Measurements from ENCODE around the gene NHSL2.
A peak's percentile ranks its signal among the peaks of the same experiment; 100 is the strongest.

The NHSL2 gene

DNA sequence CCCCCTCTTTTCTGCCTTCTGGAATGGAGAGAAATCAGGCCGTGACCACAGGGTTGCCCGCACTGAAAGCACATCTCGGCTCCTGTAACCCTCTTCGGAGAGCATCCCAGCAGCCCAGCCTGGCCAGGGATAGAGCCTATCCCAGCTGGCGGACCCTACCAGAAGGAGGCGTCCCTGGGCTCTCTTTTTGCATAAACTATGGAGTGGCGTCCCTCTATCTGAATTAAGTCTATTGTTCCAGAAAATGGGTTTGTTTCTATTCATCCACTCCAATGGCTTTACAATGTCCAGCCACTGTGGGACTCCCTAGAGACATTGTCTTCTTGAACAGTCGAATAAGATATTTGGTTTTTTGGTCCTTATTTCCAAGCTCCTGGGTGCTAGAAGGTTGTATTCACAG lies 689 bp upstream of the NHSL2 start:
- peak overlapping the region in 1 of 2 experiments; percentile 28 for H3K18ac ChIP-seq (ENCODE audit: low read depth in 1 of 2, low read length in 2 of 2)
- no peak overlapping the region for H2BK120ac ChIP-seq (ENCODE audit: low read depth, low read length)
- no peak overlapping the region for H3K23ac ChIP-seq (ENCODE audit: low read length in 2 of 2)
- peaks cover 4% of the 10 kb centered on the region for H3K4me1 ChIP-seq (ENCODE audit: control insufficient read depth, insufficient read depth, low read depth, low read length)
- H4K91ac ChIP-seq (ENCODE audit: low read length): no peak overlapping the region
- 5% methylated on average over 8 of the region's 8 CpGs for WGBS
- no peak overlapping the region for H2BK15ac ChIP-seq (ENCODE audit: low read depth, poor library complexity, severe bottlenecking)
- no peak overlapping the region for H3K27ac ChIP-seq (ENCODE audit: low read length, poor library complexity, severe bottlenecking)
- H3K36me3 ChIP-seq (ENCODE audit: control insufficient read depth in 1 of 2, insufficient read depth in 2 of 2, low read depth in 1 of 2, low read length in 2 of 2): no peaks in the 10 kb centered on the region
- H2BK5ac ChIP-seq (ENCODE audit: low read depth, low read length, poor library complexity, severe bottlenecking): no peak overlapping the region
- H3K9me3 ChIP-seq (ENCODE audit: control insufficient read depth, low read length): no peaks in the 10 kb centered on the region
- peak overlapping the region; percentile 72 for H3K9ac ChIP-seq (ENCODE audit: low read length)
- H3K4me3 ChIP-seq (ENCODE audit: insufficient read depth in 1 of 2, low read depth in 1 of 2, low read length in 2 of 2): peak overlapping the region in 1 of 2 experiments; percentile 71
- peaks cover 0 to 60% of the 10 kb centered on the region in 2 experiments for H3K27me3 ChIP-seq (ENCODE audit: control insufficient read depth in 1 of 2, insufficient read depth in 1 of 2, low read length in 2 of 2)
- H3K4me2 ChIP-seq (ENCODE audit: low read length, poor library complexity, severe bottlenecking): peak overlapping the region; percentile 84
- H2AFZ ChIP-seq (ENCODE audit: low read depth, low read length): no peak overlapping the region
- no peak overlapping the region for H3K4ac ChIP-seq (ENCODE audit: low read depth in 1 of 2, low read length in 2 of 2)
- H4K8ac ChIP-seq (ENCODE audit: low read length): no peak overlapping the region
- no peak overlapping the region for H2BK12ac ChIP-seq (ENCODE audit: low read length in 2 of 2)
- no peak overlapping the region for H2AK5ac ChIP-seq (ENCODE audit: low read length, severe bottlenecking)
- H3K14ac ChIP-seq (ENCODE audit: low read length in 2 of 2): no peak overlapping the region
- H3K79me1 ChIP-seq (replicated peaks; ENCODE audit: low read length, poor library complexity, severe bottlenecking): no peaks in the 10 kb centered on the region
- peak; percentile 42 for DNase-seq

GRCh38 chrX:71910986-71911730 lies 513 bp downstream of the NHSL2 start:
- 1% methylated on average over 17 of the region's 85 CpGs for WGBS
- peak; percentile 35 for DNase-seq
- Histone ChIP-seq H3K9ac (ENCODE audit: low read length) (peak overlapping the region; percentile 72), H3K79me1 (replicated peaks; ENCODE audit: low read length, poor library complexity, severe bottlenecking) (no peaks in the 10 kb centered on the region), H2BK12ac (ENCODE audit: low read length in 2 of 2) (peak overlapping the region in 1 of 2 experiments; percentile 78), H3K18ac (ENCODE audit: low read depth in 1 of 2, low read length in 2 of 2) (peak overlapping the region in 1 of 2 experiments; percentile 94), H3K9me3 (ENCODE audit: control insufficient read depth, low read length) (no peaks in the 10 kb centered on the region), H2AFZ (ENCODE audit: low read depth, low read length) (peak overlapping the region; percentile 82), H4K8ac (ENCODE audit: low read length) (no peak overlapping the region), H2AK5ac (ENCODE audit: low read length, severe bottlenecking) (no peak overlapping the region), H3K14ac (ENCODE audit: low read length in 2 of 2) (peak overlapping the region in 1 of 2 experiments; percentile 71), H3K27me3 (ENCODE audit: control insufficient read depth in 1 of 2, insufficient read depth in 1 of 2, low read length in 2 of 2) (peaks cover 0 to 51% of the 10 kb centered on the region in 2 experiments), H3K27ac (ENCODE audit: low read length, poor library complexity, severe bottlenecking) (no peak overlapping the region), H3K4me3 (ENCODE audit: insufficient read depth in 1 of 2, low read depth in 1 of 2, low read length in 2 of 2) (peak overlapping the region; percentile 70 to 71), H4K91ac (ENCODE audit: low read length) (no peak overlapping the region), H2BK120ac (ENCODE audit: low read depth, low read length) (no peak overlapping the region), H2BK15ac (ENCODE audit: low read depth, poor library complexity, severe bottlenecking) (peak overlapping the region; percentile 98), H3K36me3 (ENCODE audit: control insufficient read depth in 1 of 2, insufficient read depth in 2 of 2, low read depth in 1 of 2, low read length in 2 of 2) (no peaks in the 10 kb centered on the region), H3K23ac (ENCODE audit: low read length in 2 of 2) (peak overlapping the region in 1 of 2 experiments; percentile 69), H3K4ac (ENCODE audit: low read depth in 1 of 2, low read length in 2 of 2) (peak overlapping the region in 1 of 2 experiments; percentile 16), H3K4me2 (ENCODE audit: low read length, poor library complexity, severe bottlenecking) (peak overlapping the region; percentile 84), H2BK5ac (ENCODE audit: low read depth, low read length, poor library complexity, severe bottlenecking) (no peak overlapping the region), H3K4me1 (ENCODE audit: control insufficient read depth, insufficient read depth, low read depth, low read length) (peaks cover 5% of the 10 kb centered on the region)

- Histone ChIP-seq H3K4me1 (ENCODE audit: control insufficient read depth, insufficient read depth, low read depth, low read length) (peaks cover 5% of the 10 kb centered on the region), H2AFZ (ENCODE audit: low read depth, low read length) (no peak overlapping the region), H2BK15ac (ENCODE audit: low read depth, poor library complexity, severe bottlenecking) (peak overlapping the region; percentile 28), H2BK120ac (ENCODE audit: low read depth, low read length) (no peak overlapping the region), H3K4me3 (ENCODE audit: insufficient read depth in 1 of 2, low read depth in 1 of 2, low read length in 2 of 2) (peak overlapping the region; percentile 70 to 71), H3K23ac (ENCODE audit: low read length in 2 of 2) (no peak overlapping the region), H3K27me3 (ENCODE audit: control insufficient read depth in 1 of 2, insufficient read depth in 1 of 2, low read length in 2 of 2) (peaks cover 0 to 48% of the 10 kb centered on the region in 2 experiments), H3K36me3 (ENCODE audit: control insufficient read depth in 1 of 2, insufficient read depth in 2 of 2, low read depth in 1 of 2, low read length in 2 of 2) (no peaks in the 10 kb centered on the region), H4K8ac (ENCODE audit: low read length) (no peak overlapping the region), H3K18ac (ENCODE audit: low read depth in 1 of 2, low read length in 2 of 2) (peak overlapping the region in 1 of 2 experiments; percentile 76), H4K91ac (ENCODE audit: low read length) (no peak overlapping the region), H3K4me2 (ENCODE audit: low read length, poor library complexity, severe bottlenecking) (peak overlapping the region; percentile 84), H3K79me1 (replicated peaks; ENCODE audit: low read length, poor library complexity, severe bottlenecking) (no peaks in the 10 kb centered on the region), H3K14ac (ENCODE audit: low read length in 2 of 2) (no peak overlapping the region), H2AK5ac (ENCODE audit: low read length, severe bottlenecking) (no peak overlapping the region), H3K9me3 (ENCODE audit: control insufficient read depth, low read length) (no peaks in the 10 kb centered on the region), H3K4ac (ENCODE audit: low read depth in 1 of 2, low read length in 2 of 2) (no peak overlapping the region), H3K9ac (ENCODE audit: low read length) (peak overlapping the region; percentile 67), H3K27ac (ENCODE audit: low read length, poor library complexity, severe bottlenecking) (no peak overlapping the region), H2BK5ac (ENCODE audit: low read depth, low read length, poor library complexity, severe bottlenecking) (no peak overlapping the region), H2BK12ac (ENCODE audit: low read length in 2 of 2) (peak overlapping the region in 1 of 2 experiments; percentile 39)
- DNase-seq: peak; percentile 30
- WGBS: 1% methylated on average over 13 of the region's 29 CpGs
These were observed 1.0 kb downstream of the NHSL2 start for GRCh38 chrX:71911731-71912050.

GRCh38 chrX:71912156-71912555 lies 1.5 kb downstream of the NHSL2 start:
- Histone ChIP-seq H3K4me1 (ENCODE audit: control insufficient read depth, insufficient read depth, low read depth, low read length) (peaks cover 5% of the 10 kb centered on the region), H3K27ac (ENCODE audit: low read length, poor library complexity, severe bottlenecking) (no peak overlapping the region), H3K9me3 (ENCODE audit: control insufficient read depth, low read length) (no peaks in the 10 kb centered on the region), H2AK5ac (ENCODE audit: low read length, severe bottlenecking) (no peak overlapping the region), H3K9ac (ENCODE audit: low read length) (peak overlapping the region; percentile 67), H4K91ac (ENCODE audit: low read length) (no peak overlapping the region), H3K18ac (ENCODE audit: low read depth in 1 of 2, low read length in 2 of 2) (no peak overlapping the region), H3K23ac (ENCODE audit: low read length in 2 of 2) (no peak overlapping the region), H2BK12ac (ENCODE audit: low read length in 2 of 2) (no peak overlapping the region), H3K4me3 (ENCODE audit: insufficient read depth in 1 of 2, low read depth in 1 of 2, low read length in 2 of 2) (peak overlapping the region in 1 of 2 experiments; percentile 71), H2BK15ac (ENCODE audit: low read depth, poor library complexity, severe bottlenecking) (no peak overlapping the region), H3K36me3 (ENCODE audit: control insufficient read depth in 1 of 2, insufficient read depth in 2 of 2, low read depth in 1 of 2, low read length in 2 of 2) (no peaks in the 10 kb centered on the region), H2BK120ac (ENCODE audit: low read depth, low read length) (no peak overlapping the region), H3K14ac (ENCODE audit: low read length in 2 of 2) (no peak overlapping the region), H4K8ac (ENCODE audit: low read length) (peak overlapping the region; percentile 5), H2BK5ac (ENCODE audit: low read depth, low read length, poor library complexity, severe bottlenecking) (no peak overlapping the region), H2AFZ (ENCODE audit: low read depth, low read length) (no peak overlapping the region), H3K27me3 (ENCODE audit: control insufficient read depth in 1 of 2, insufficient read depth in 1 of 2, low read length in 2 of 2) (peaks cover 0 to 43% of the 10 kb centered on the region in 2 experiments), H3K4me2 (ENCODE audit: low read length, poor library complexity, severe bottlenecking) (peak overlapping the region; percentile 84), H3K79me1 (replicated peaks; ENCODE audit: low read length, poor library complexity, severe bottlenecking) (no peaks in the 10 kb centered on the region), H3K4ac (ENCODE audit: low read depth in 1 of 2, low read length in 2 of 2) (peak overlapping the region in 1 of 2 experiments; percentile 15)
- WGBS: 7% methylated on average over 6 of the region's 7 CpGs
- no peak for DNase-seq

Data from mesenchymal stem cell (in vitro differentiated cells and primary cell).